H1 (cell line): Measurements from ENCODE around the gene MPP2. TPM values are rescaled to one million over a fixed set of nuclear protein-coding genes. Genes with fewer than 3 reads are reported as not detected.

Experiments used
- CTCF ChIA-PET: fragments of 300-600 bp; sonication (Branson Sonifier 250); formaldehyde crosslinking; loops from one replicate; lab custom pipeline; 2021; ENCODE audit not compliant: partially characterized antibody; lab: Charles Lee
- POLR2A ChIA-PET: fragments of 300-600 bp; sonication (Branson Sonifier 250); formaldehyde crosslinking; loops from one replicate; lab custom pipeline; 2021; ENCODE audit warnings: inconsistent platforms; ENCODE audit not compliant: partially characterized antibody; lab: Charles Lee
- DNase-seq, 2 experiments: peaks; one replicate each; pipeline versions ENCODE4 v3.0.0 to v3.0.0-alpha.2; 2010 to 2022; ENCODE audit warnings: low spot score in 2 of 2, low read depth in 1 of 2, mixed read lengths in 1 of 2
- FAIRE-seq: peaks from 2 replicates; lab custom pipeline; 2011; peaks lifted over from hg19 to GRCh38; lab: Jason Lieb, UNC
- H2AFZ ChIP-seq: 2 replicates; pipeline ENCODE4 v1.8.1; 2012; ENCODE audit warnings: low read length, inconsistent platforms
- H2AK5ac ChIP-seq: 2 replicates; pipeline ENCODE4 v1.6.1; 2013; ENCODE audit warnings: low read depth, low read length
- H2BK120ac ChIP-seq: replicated peaks from 2 replicates; pipeline ENCODE3; 2013; ENCODE audit warnings: low read depth, low read length, inconsistent platforms
- H2BK12ac ChIP-seq: 2 replicates; pipeline ENCODE4 v1.6.1; 2013; ENCODE audit warnings: low read depth, low read length
- H2BK15ac ChIP-seq: 2 replicates; pipeline ENCODE4 v1.6.1; 2013; ENCODE audit warnings: low read length
- H2BK20ac ChIP-seq: 2 replicates; pipeline ENCODE4 v1.6.1; 2013; ENCODE audit warnings: low read length
- H2BK5ac ChIP-seq: 2 replicates; pipeline ENCODE4 v1.6.1; 2013; ENCODE audit warnings: low read depth, low read length
- H3K14ac ChIP-seq: 2 replicates; pipeline ENCODE4 v1.6.1; 2013; ENCODE audit warnings: inconsistent platforms; ENCODE audit not compliant: insufficient read length
- H3K18ac ChIP-seq: 2 replicates; pipeline ENCODE4 v1.6.1; 2013; ENCODE audit warnings: low read length; ENCODE audit errors: extremely low read depth
- H3K23ac ChIP-seq: 2 replicates; pipeline ENCODE4 v1.6.1; 2013; ENCODE audit warnings: inconsistent platforms; ENCODE audit not compliant: insufficient read length
- H3K23me2 ChIP-seq: 2 replicates; pipeline ENCODE4 v1.6.1; 2013; ENCODE audit warnings: low read depth, low read length
- H3K27ac ChIP-seq: 2 replicates; pipeline ENCODE4 v1.6.1; 2011; ENCODE audit warnings: low read depth, low read length, inconsistent platforms
- H3K27me3 ChIP-seq, 4 experiments: replicated peaks in 1 of 4; 1 replicate in 1 of 4; 2 replicates in 3 of 4; pipeline versions ENCODE4 v1.6.1 to v1.8.1; 2011 to 2013; ENCODE audit warnings: low read length in 3 of 4, mild to moderate bottlenecking in 3 of 4, inconsistent platforms in 2 of 4, mixed read lengths in 2 of 4, moderate library complexity in 1 of 4; ENCODE audit not compliant: control insufficient read depth in 3 of 4, insufficient read depth in 3 of 4; ENCODE audit errors: extremely low read depth in 1 of 4
- H3K36me3 ChIP-seq, 4 experiments: 2 replicates each; pipeline versions ENCODE4 v1.6.1 to v1.8.1; 2011 to 2013; ENCODE audit warnings: mild to moderate bottlenecking in 4 of 4, low read length in 3 of 4, moderate library complexity in 2 of 4, control low read depth in 1 of 4, inconsistent platforms in 1 of 4; ENCODE audit not compliant: insufficient read depth in 4 of 4, control insufficient read depth in 2 of 4
- H3K4ac ChIP-seq: replicated peaks from 2 replicates; pipeline ENCODE3; 2013; ENCODE audit warnings: low read length, low read depth, mixed read lengths, inconsistent platforms; ENCODE audit not compliant: insufficient read length
- H3K4me1 ChIP-seq, 4 experiments: replicated peaks in 1 of 4; 1 replicate in 1 of 4; 2 replicates in 3 of 4; pipeline versions ENCODE4 v1.6.1 to v1.8.1; 2011 to 2013; ENCODE audit warnings: low read length in 3 of 4, inconsistent platforms in 2 of 4, mixed read lengths in 1 of 4; ENCODE audit not compliant: insufficient read depth in 4 of 4, control insufficient read depth in 3 of 4
- H3K4me2 ChIP-seq, 2 experiments: 2 replicates each; pipeline versions ENCODE4 v1.6.1 to v1.8.1; 2011 to 2013; ENCODE audit warnings: low read depth in 2 of 2, low read length in 2 of 2, control low read depth in 1 of 2, inconsistent platforms in 1 of 2, mild to moderate bottlenecking in 1 of 2; ENCODE audit not compliant: insufficient read depth in 1 of 2
- H3K4me3 ChIP-seq, 4 experiments: fragments of 200-600, 300-600 bp in 1 of 4; sonication (generic), shearing (Covaris generic), sonication (Bioruptor Twin) in 1 of 4; 2 replicates each; pipeline versions ENCODE4 v1.5.1 to v1.8.1; 2011 to 2016; ENCODE audit warnings: low read length in 4 of 4, low read depth in 3 of 4, control low read depth in 2 of 4, inconsistent platforms in 2 of 4, mild to moderate bottlenecking in 2 of 4, mixed read lengths in 1 of 4, moderate library complexity in 1 of 4; ENCODE audit not compliant: insufficient read depth in 2 of 4; ENCODE audit errors: extremely low read depth in 1 of 4
- H3K56ac ChIP-seq: replicated peaks from 2 replicates; pipeline ENCODE3; 2013; ENCODE audit warnings: low read depth, mild to moderate bottlenecking, mixed read lengths, low read length, inconsistent platforms; ENCODE audit not compliant: insufficient read length
- H3K79me1 ChIP-seq: 2 replicates; pipeline ENCODE4 v1.6.1; 2013; ENCODE audit warnings: low read depth, low read length, control low read depth
- H3K79me2 ChIP-seq, 2 experiments: 2 replicates each; pipeline versions ENCODE4 v1.6.1 to v1.8.1; 2012 to 2013; ENCODE audit warnings: low read length in 2 of 2, mild to moderate bottlenecking in 2 of 2, inconsistent platforms in 1 of 2; ENCODE audit not compliant: insufficient read depth in 2 of 2, control insufficient read depth in 1 of 2
- H3K9ac ChIP-seq, 4 experiments: replicated peaks in 1 of 4; 1 replicate in 1 of 4; 2 replicates in 3 of 4; pipeline versions ENCODE4 v1.6.1 to v1.8.1; 2011 to 2013; ENCODE audit warnings: low read depth in 3 of 4, low read length in 3 of 4, control low read depth in 2 of 4, mild to moderate bottlenecking in 2 of 4, moderate library complexity in 2 of 4, inconsistent platforms in 1 of 4; ENCODE audit errors: extremely low read depth in 1 of 4
- H3K9me3 ChIP-seq, 2 experiments: 2 replicates each; pipeline versions ENCODE4 v1.6.1 to v1.8.1; 2012 to 2013; ENCODE audit warnings: mild to moderate bottlenecking in 2 of 2, moderate library complexity in 2 of 2, control low read depth in 1 of 2, inconsistent platforms in 1 of 2, low read depth in 1 of 2, low read length in 1 of 2, mixed read lengths in 1 of 2; ENCODE audit not compliant: insufficient read depth in 2 of 2
- H4K20me1 ChIP-seq, 2 experiments: replicated peaks in 1 of 2; 2 replicates each; pipeline versions ENCODE3 to v1.8.1; 2011 to 2013; ENCODE audit warnings: inconsistent platforms in 2 of 2, low read length in 2 of 2, mild to moderate bottlenecking in 1 of 2; ENCODE audit not compliant: insufficient read depth in 2 of 2, control insufficient read depth in 1 of 2
- H4K5ac ChIP-seq: 2 replicates; pipeline ENCODE4 v1.6.1; 2013; ENCODE audit warnings: low read length, low read depth, mixed read lengths, inconsistent platforms; ENCODE audit not compliant: insufficient read length
- H4K8ac ChIP-seq: 2 replicates; pipeline ENCODE4 v1.8.0; 2013; ENCODE audit warnings: mild to moderate bottlenecking, moderate library complexity, low read length, inconsistent platforms; ENCODE audit not compliant: insufficient read depth; ENCODE audit errors: extremely low read depth
- H4K91ac ChIP-seq: replicated peaks from 2 replicates; pipeline ENCODE3; 2013; ENCODE audit warnings: low read length, mixed read lengths, inconsistent platforms; ENCODE audit not compliant: insufficient read length
- CEBPB ChIP-seq: IDR thresholded peaks from 2 replicates; pipeline ENCODE4 v1.6.1; 2012; ENCODE audit warnings: low read depth, low read length
- EGR1 ChIP-seq: IDR thresholded peaks from 2 replicates; pipeline ENCODE4 v1.6.1; 2011; ENCODE audit warnings: low read depth, low read length, borderline replicate concordance
- FOSL1 ChIP-seq: IDR thresholded peaks from 2 replicates; pipeline ENCODE4 v1.6.1; 2011; ENCODE audit warnings: mild to moderate bottlenecking, low read depth, low read length, moderate library complexity; ENCODE audit not compliant: insufficient read depth
- HDAC2 ChIP-seq, 2 experiments: fragments of 300-600 bp in 1 of 2; sonication (generic) in 1 of 2; IDR thresholded peaks; 2 replicates each; pipeline ENCODE4 v1.6.1; 2011 to 2012; ENCODE audit warnings: low read depth in 2 of 2, low read length in 2 of 2, mild to moderate bottlenecking in 2 of 2, moderate library complexity in 2 of 2, borderline replicate concordance in 1 of 2, inconsistent platforms in 1 of 2
- KDM5A ChIP-seq: fragments of 200-600 bp; IDR thresholded peaks from 2 replicates; pipeline ENCODE4 v1.7.1; 2012; ENCODE audit warnings: mild to moderate bottlenecking, low read length, inconsistent platforms, mixed read lengths
- MAX ChIP-seq: IDR thresholded peaks from 2 replicates; pipeline ENCODE4 v1.6.1; 2012; ENCODE audit warnings: inconsistent platforms
- RNF2 ChIP-seq: fragments of 200-900, 300-1000 bp; sonication (generic); IDR thresholded peaks from 2 replicates; pipeline ENCODE4 v1.7.1; 2016; ENCODE audit warnings: borderline replicate concordance, low read depth, mild to moderate bottlenecking, antibody characterized with exemption, low read length; ENCODE audit not compliant: poor library complexity, severe bottlenecking; ENCODE audit errors: missing control alignments
- SIN3A ChIP-seq, 2 experiments: IDR thresholded peaks in 1 of 2; conservative IDR thresholded peaks in 1 of 2; 2 replicates each; pipeline ENCODE4 v1.6.1; 2011 to 2012; ENCODE audit warnings: low read length in 2 of 2, improper control_type of control experiment in 1 of 2, low read depth in 1 of 2, mild to moderate bottlenecking in 1 of 2
- SIRT6 ChIP-seq: IDR thresholded peaks from one replicate; pipeline ENCODE4 v1.7.1; 2012; ENCODE audit warnings: low read length, inconsistent platforms
- SP2 ChIP-seq: IDR thresholded peaks from 2 replicates; pipeline ENCODE4 v1.6.1; 2012; ENCODE audit warnings: mild to moderate bottlenecking, low read length, inconsistent platforms
- SUZ12 ChIP-seq: fragments of 200-600 bp; sonication (generic); IDR thresholded peaks from 2 replicates; pipeline ENCODE4 v1.6.1; 2012; ENCODE audit warnings: mild to moderate bottlenecking, inconsistent platforms, low read length, moderate library complexity, mixed read lengths
- WGBS, 2 experiments: shearing (Covaris generic) in 1 of 2; methylation state at CpG; one replicate each; pipeline versions ENCODE4 v1.1.6 to v1.1.7; 2013 to 2015; ENCODE audit warnings: low lambda C conversion rate in 2 of 2, mixed read lengths in 2 of 2, inconsistent platforms in 1 of 2, low coverage in 1 of 2, missing lambda C conversion rate in 1 of 2; ENCODE audit not compliant: insufficient replicate concordance in 2 of 2, insufficient coverage in 1 of 2, insufficient read length in 1 of 2; ENCODE audit errors: extremely low coverage in 1 of 2, missing lambda C conversion rate in 1 of 2; 5-methylcytosine and 5-hydroxymethylcytosine counted together
- polyA plus RNA-seq, 7 experiments: library from polyadenylated mRNA; depleted of rRNA in 3 of 7; stranded (reverse) in 5 of 7; unstranded in 2 of 7; fragments of >200 nt in 5 of 7; fragments of 200-250 nt in 2 of 7; gene quantifications; 1 replicate in 5 of 7; 2 replicates in 1 of 7; 4 replicates in 1 of 7; pipeline versions ENCODE4 v1.2.1 to v1.2.3, GENCODE V29; 2011 to 2013; ENCODE audit warnings: missing spikeins in 2 of 7, mixed read lengths in 2 of 7
- total RNA-seq: library from RNA; stranded (reverse); fragmentation: NEBNext Ultra II Directional; extraction: Animal tissue kit (Norgen Biotek cat#: 25700); gene quantifications from 2 replicates; pipeline ENCODE4 v1.2.1, GENCODE V29; 2021

The MPP2 gene
- total and polyA plus RNA-seq, 2 of the 8 experiments (the other 6 are each of a cell fraction or from before 2014, with no cell fraction given), result 30.9 to 34.1 TPM

GRCh38 chr17:43864161-43864984 is 43.0 kb downstream of the MPP2 start:
- ChIA-PET CTCF (interaction anchor here (0.7 to 6.6 kb wide), 6 partner anchors 15 to 824 kb away, joined by 3 to 61 read pairs (median 6); partner anchors contain the start of gene CD300LG), POLR2A (interaction anchor here (1.1 to 1.3 kb wide), 2 partner anchors 17 to 18 kb away, joined by 3 to 4 read pairs; partner anchors contain the start of gene CD300LG)
- H3K18ac ChIP-seq, result no peak overlapping the region
- H3K27ac ChIP-seq, result no peak overlapping the region
- H4K5ac ChIP-seq, result no peak overlapping the region
- no peaks in the 10 kb centered on the region for H3K4me1 ChIP-seq
- peaks cover 0 to 2% (median 0%) of the 10 kb centered on the region in 4 experiments; a peak in 2 of 7 replicates for H3K27me3 ChIP-seq
- FAIRE-seq (no peak), DNase-seq (no peak)
- H4K20me1 ChIP-seq, result no peaks in the 10 kb centered on the region
- H3K79me1 ChIP-seq, result no peaks in the 10 kb centered on the region
- H3K4ac ChIP-seq, result no peak overlapping the region
- no peaks in the 10 kb centered on the region for H3K79me2 ChIP-seq
- no peak overlapping the region for H2BK15ac ChIP-seq
- no peak overlapping the region for H2BK120ac ChIP-seq
- H3K36me3 ChIP-seq, result no peaks in the 10 kb centered on the region
- no peak overlapping the region for H2AFZ ChIP-seq
- no peak overlapping the region for H3K23ac ChIP-seq
- H3K4me2 ChIP-seq, result no peak overlapping the region
- no peak overlapping the region for H3K4me3 ChIP-seq
- peak overlapping the region; percentile 62; the same call in 1 of the 2 replicates for H4K8ac ChIP-seq
- H3K23me2 ChIP-seq, result no peaks in the 10 kb centered on the region
- no peak overlapping the region for H3K56ac ChIP-seq
- no peak overlapping the region for H3K14ac ChIP-seq
- no peak overlapping the region for H2BK5ac ChIP-seq
- no peak overlapping the region for H3K9ac ChIP-seq
- H2AK5ac ChIP-seq, result no peak overlapping the region
- 79% methylated on average over 4 of the region's 4 CpGs; no CpG with 5 or more reads in 1 of the 2 experiments for WGBS, 2 experiments
- no peak overlapping the region for H4K91ac ChIP-seq
- no peak overlapping the region for H2BK20ac ChIP-seq
- H2BK12ac ChIP-seq, result no peak overlapping the region
- H3K9me3 ChIP-seq, result no peaks in the 10 kb centered on the region
- no peak for TF ChIP-seq KDM5A
- TF ChIP-seq CEBPB, result no peak
- TF ChIP-seq SUZ12, result no peak
- TF ChIP-seq EGR1, result no peak
- TF ChIP-seq SIN3A (conservative IDR thresholded peaks at IDR 0.05 in 1 of 2, IDR thresholded peaks at IDR 0.05 in 1 of 2; ENCODE audit: low read depth in 1 of 2, low read length in 2 of 2), result no peak
- no peak for TF ChIP-seq RNF2
- TF ChIP-seq SP2, result no peak
- no peak for TF ChIP-seq SIRT6
- no peak for TF ChIP-seq HDAC2 (IDR thresholded peaks at IDR 0.05; ENCODE audit: borderline replicate concordance in 1 of 2, low read depth in 2 of 2, low read length in 2 of 2)
- TF ChIP-seq MAX, result no peak
- TF ChIP-seq FOSL1, result no peak
